GM06990 (cell line): ENCODE measurements around the gene ARHGAP32.

Experiments used
- DNase-seq: peaks from one replicate; pipeline ENCODE4 v3.0.0-alpha.2; 2011; ENCODE audit not compliant: insufficient read length; ENCODE audit errors: extremely low read depth
- H3K27me3 ChIP-seq: replicated peaks from 2 replicates; pipeline ENCODE4 v1.6.0; 2011; ENCODE audit warnings: low read length; ENCODE audit not compliant: control insufficient read depth, insufficient read depth
- H3K36me3 ChIP-seq: 2 replicates; pipeline ENCODE4 v1.5.1; 2011; ENCODE audit warnings: low read length; ENCODE audit not compliant: control insufficient read depth, insufficient read depth
- H3K4me3 ChIP-seq: replicated peaks from 2 replicates; pipeline ENCODE4 v1.5.1; 2011; ENCODE audit warnings: low read depth, mild to moderate bottlenecking, control low read depth, low read length
- TF ChIP-seq, protein P1 (sequence below): IDR thresholded peaks from 2 replicates; pipeline ENCODE4 v1.5.1; 2011; ENCODE audit warnings: low read length, control low read depth, mild to moderate bottlenecking, inconsistent platforms; ENCODE audit not compliant: insufficient read depth, poor library complexity, severe bottlenecking

ARHGAP32 gene

GRCh38 chr11:128915149-128915521, 277.0 kb downstream of the ARHGAP32 start:
- DNase-seq, result no peak
- no peaks in the 10 kb centered on the region for H3K36me3 ChIP-seq

More at GRCh38 chr11:128915149-128915521, 277.0 kb downstream of the ARHGAP32 start:
- TF ChIP-seq, protein P1, sequence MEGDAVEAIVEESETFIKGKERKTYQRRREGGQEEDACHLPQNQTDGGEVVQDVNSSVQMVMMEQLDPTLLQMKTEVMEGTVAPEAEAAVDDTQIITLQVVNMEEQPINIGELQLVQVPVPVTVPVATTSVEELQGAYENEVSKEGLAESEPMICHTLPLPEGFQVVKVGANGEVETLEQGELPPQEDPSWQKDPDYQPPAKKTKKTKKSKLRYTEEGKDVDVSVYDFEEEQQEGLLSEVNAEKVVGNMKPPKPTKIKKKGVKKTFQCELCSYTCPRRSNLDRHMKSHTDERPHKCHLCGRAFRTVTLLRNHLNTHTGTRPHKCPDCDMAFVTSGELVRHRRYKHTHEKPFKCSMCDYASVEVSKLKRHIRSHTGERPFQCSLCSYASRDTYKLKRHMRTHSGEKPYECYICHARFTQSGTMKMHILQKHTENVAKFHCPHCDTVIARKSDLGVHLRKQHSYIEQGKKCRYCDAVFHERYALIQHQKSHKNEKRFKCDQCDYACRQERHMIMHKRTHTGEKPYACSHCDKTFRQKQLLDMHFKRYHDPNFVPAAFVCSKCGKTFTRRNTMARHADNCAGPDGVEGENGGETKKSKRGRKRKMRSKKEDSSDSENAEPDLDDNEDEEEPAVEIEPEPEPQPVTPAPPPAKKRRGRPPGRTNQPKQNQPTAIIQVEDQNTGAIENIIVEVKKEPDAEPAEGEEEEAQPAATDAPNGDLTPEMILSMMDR, result no peak
- no peak overlapping the region for H3K4me3 ChIP-seq
- no peaks in the 10 kb centered on the region for H3K27me3 ChIP-seq
